SH-SY5Y (cell line): ENCODE data around the gene DDX4.

ENCODE experiments used
- GATA2 ChIP-seq: IDR thresholded peaks from 2 replicates; pipeline ENCODE4 v1.6.1; 2011; ENCODE audit warnings: mild to moderate bottlenecking, low read depth, low read length
- GATA3 ChIP-seq: IDR thresholded peaks from 2 replicates; pipeline ENCODE4 v1.6.1; 2011; ENCODE audit warnings: low read depth, mild to moderate bottlenecking, low read length, moderate library complexity

DNA sequence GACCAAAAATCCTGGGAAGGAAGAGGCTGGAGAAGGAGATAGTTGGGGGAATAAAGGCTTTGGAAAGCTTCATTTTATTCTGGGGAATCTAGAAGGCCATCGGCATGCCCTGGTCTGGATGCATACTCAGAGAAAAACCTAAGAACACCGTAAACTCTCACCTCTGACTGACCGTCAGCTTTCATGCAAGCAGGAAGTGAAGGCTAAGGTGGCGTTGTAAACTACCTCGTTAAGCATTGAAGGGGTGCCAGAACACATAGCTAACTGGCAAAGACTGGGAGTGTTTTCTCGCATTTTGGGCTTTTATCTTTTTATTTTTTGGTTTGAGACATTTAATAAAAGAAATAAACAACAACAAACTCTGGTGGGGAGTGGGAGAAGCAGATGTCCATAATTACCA is 23.1 kb upstream of the DDX4 start:
- TF ChIP-seq GATA2 (no peak), GATA3 (no peak)
